ENCODE data around the gene RAB24.
"Not testable (repeated sequence)": the region's sequence is repeated elsewhere in the genome, so short reads cannot be mapped to it uniquely, and the experiment has no call there.

RAB24 gene

DNA sequence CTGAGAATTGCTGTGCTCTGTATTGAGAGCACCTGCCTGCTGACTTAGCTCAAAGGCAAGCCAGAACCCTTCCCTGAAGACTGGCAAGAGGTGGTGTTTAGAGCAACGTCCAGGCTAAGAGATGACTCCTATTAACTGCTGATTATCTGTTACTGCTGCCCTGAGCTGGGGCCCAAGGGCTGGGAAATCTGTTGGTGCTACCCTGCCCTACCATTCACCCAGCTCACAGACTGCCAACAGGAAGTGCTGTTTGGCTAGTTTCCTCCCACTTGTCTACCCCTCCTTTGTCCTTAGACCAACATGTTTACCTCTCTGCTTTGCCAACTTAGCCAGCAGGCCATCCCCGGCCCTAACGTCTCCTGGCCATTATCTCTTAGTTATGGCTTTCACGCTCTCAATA, 6.9 kb downstream of the RAB24 start:
- no peak for DNase-seq (ENCODE audit: low read depth, low spot score)

DNA sequence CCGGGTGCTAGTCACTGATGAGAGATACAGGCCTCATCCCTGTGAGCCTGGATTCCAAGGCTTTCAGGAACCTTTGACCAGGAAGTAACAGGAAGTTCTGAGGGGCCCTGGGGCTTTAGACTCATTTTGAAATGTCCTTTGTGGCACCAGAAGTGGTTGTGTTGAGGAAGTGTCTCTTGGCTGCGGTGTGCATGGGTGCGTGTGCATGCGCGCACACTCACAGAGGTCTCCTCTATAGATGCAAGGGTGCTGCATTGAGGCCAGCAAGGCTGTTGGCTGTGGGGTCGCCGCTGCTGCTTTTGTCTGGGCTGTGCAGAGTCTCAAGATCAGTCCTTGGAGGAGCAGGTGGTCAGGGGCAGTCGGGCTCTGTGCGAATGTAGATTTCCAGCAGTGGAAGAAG, 7.6 kb downstream of the RAB24 start:
- no peak for DNase-seq (ENCODE audit: low read depth, low spot score)

DNA sequence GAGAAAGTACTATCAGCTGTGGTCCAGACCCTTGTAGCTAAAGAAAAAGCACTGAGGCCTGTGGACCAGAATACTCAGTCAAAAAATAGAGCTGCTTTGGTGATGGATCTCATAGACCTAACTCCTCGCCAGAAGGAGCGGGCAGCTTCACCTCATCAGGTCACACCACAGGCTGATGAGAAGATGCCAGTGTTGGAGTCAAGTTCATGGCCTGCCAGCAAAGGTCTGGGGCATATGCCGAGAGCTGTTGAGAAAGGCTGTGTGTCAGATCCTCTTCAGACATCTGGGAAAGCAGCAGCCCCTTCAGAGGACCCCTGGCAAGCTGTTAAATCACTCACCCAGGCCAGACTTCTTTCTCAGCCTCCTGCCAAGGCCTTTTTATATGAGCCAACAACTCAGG, 8.9 kb downstream of the RAB24 start:
- DNase-seq (ENCODE audit: low read depth, low spot score): no peak

DNA sequence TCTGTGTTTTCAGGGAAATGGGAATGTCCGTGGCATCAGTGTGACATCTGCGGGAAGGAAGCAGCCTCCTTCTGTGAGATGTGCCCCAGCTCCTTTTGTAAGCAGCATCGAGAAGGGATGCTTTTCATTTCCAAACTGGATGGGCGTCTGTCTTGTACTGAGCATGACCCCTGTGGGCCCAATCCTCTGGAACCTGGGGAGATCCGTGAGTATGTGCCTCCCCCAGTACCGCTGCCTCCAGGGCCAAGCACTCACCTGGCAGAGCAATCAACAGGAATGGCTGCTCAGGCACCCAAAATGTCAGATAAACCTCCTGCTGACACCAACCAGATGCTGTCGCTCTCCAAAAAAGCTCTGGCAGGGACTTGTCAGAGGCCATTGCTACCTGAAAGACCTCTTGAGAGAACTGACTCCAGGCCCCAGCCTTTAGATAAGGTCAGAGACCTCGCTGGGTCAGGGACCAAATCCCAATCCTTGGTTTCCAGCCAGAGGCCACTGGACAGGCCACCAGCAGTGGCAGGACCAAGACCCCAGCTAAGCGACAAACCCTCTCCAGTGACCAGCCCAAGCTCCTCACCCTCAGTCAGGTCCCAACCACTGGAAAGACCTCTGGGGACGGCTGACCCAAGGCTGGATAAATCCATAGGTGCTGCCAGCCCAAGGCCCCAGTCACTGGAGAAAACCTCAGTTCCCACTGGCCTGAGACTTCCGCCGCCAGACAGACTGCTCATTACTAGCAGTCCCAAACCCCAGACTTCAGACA, 9.5 kb downstream of the RAB24 start:
- no peak for DNase-seq (ENCODE audit: low read depth, low spot score)

DNA sequence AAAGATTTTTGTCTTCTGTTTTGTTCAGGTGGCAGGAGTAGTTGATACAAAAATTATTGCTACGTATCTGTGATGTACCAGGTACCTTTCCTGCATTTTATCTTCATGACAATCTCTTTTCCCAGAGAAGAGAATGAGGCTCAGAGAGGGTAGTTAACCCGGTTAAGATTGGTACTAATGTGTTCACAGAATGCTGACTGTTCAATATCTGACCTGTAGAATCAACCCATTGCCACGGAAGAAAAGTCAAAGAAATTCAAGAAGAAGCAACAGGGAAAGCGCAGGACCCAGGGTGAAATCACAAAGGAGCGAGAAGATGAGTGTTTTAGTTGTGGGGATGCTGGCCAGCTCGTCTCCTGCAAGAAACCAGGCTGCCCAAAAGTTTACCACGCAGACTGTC, 11.8 kb downstream of the RAB24 start:
- no peak for DNase-seq (ENCODE audit: low read depth, low spot score)

DNA sequence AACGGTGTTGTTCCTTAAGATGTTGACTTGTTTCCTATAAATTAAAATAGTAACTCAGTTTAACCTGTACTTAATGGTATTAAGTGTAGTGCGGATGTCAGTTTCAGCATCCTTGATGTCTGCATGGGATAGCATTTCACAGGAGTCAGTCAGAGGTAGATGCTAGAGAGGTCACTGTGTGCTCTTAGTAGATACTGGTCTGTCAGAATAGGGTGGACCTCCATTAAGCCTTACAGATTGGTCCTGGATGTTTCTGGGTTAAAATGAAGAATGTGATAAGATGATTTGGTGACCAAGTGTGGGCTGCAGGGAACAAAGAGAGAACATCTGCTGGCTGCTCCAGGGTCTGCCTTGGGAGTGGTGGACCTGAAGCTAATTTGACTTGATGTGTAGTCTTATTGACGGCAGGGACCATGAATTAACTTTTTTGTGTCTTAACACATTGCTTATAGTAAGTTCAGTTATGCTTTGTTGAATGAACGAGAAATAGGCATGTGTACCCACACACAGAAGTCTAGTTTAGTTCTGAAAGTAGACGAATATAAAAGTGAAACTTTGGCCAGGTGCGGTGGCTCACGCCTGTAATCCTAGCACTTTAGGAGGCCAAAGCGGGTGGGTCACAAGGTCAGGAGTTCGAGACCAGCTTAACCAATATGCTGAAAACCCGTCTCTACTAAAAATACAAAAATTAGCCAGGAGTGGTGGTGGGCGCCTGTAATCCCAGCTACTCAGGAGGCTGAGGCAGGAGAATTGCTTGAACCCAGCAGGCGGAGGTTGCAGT, 12.5 kb downstream of the RAB24 start:
- no peak for DNase-seq (ENCODE audit: low read depth, low spot score)

DNA sequence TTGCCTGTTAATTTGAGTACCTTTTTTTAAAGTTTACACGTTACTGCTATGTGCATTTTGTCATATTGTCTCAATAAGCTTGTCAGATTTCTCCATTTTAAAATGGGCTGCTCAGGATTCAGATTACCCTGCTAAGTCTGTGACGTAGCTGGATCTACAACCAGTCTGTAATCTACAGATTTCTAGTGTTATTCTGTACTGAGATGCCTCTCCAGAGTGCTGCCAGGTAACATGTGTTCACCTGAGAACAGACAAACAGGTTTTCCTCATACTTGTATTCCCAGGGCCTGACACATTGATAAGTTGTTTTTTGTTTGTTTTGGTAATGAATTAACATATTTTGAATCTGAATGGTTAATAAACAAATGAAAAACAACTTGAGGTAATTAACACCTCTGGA, 15.3 kb downstream of the RAB24 start:
- no peak for DNase-seq (ENCODE audit: low read depth, low spot score)

DNA sequence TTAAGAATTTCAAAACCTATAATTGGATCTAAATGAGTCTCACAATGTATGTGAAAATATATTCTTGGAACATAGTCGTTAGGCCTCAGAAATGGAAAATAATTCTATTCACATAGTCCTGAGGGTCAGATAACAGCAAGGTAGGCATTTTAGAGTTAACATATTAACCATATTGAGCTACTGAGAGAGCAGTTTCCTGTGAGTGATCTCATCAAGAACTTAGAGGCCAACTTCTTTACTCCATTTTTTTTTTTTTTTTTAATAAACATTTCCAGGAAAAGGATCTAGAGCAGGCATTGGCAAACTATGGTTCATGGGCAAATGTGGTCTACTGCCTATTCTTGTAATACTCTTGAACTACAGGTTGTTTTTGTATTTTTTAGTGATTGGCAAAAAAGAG, 26.6 kb downstream of the RAB24 start:
- no peak for DNase-seq (ENCODE audit: low read depth, low spot score)

DNA sequence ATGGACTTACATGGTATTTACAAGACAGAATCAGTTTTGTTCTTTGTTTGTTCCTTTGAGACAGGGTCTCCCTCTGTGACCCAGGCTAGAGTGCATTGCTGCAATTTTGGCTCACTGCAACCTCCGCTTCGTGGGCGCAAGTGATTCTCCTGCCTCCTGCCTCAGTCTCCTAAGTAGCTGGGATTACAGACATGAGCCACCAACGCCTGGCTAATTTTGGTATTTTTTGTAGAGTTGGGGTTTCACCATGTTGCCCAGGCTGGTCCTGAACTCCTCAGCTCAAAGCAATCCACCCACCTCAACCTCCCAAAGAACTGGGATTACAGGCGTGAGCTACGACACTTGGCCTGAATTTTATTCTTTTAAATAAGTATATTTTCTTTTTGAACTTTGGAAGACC, 27.6 kb downstream of the RAB24 start:
- DNase-seq (ENCODE audit: low read depth, low spot score): no peak

DNA sequence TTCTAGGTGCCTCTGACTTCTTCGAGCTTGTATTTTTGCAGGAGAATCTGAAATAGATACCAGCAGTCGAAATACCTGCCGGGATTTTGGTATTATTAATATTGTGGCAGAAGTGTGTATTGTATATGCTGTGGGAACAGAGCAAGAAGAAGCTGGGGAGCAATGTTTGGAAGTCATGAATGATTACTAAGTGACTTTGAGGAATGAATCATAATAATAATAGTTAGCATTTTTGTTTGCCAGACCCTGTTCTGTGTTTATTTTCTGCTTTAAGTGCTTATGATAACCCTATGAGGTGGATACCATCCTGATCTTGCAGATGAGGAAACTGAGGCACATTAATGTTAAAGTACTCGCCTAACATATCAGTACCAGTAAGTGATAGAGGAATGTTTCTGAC, 32.4 kb downstream of the RAB24 start:
- DNase-seq (ENCODE audit: low read depth, low spot score): no peak

DNA sequence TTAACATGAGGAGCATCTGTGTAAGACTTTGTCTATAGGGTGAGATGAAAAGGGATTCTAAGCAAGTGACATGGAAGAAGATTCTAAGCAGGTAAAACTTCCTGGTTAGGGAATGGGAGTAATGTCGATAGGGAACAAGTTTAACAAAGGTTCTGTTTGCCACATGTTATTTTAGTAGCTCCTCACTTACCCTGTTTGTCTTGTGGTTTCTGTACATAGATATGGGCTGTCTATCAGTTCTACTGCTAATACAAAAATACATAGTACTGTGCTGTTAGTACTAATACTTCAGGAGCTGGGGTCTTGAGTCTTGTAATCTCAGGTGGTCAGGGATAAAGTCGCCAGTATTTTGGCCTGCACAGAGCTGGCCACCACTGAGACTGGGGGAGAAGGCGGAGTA, 32.9 kb downstream of the RAB24 start:
- DNase-seq (ENCODE audit: low read depth, low spot score): no peak

DNA sequence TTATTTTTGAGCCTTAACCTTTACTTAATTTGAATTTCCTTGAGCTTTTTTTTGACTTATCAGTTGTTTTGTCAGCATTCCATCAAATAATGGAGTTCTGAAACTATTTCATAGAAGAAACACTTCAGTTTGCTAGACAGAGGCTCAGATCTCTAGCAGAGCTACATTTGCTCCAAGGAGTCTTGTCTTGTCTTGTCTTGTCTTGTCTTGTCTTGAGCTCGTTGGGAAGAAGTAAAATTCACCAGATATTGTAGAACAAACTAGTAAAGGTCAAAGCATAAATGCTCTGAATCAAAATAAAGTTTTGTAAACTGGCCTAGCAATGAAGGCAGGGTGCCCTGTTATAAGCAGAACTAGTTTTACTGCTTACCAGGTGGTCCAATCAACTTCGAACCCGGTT, 33.5 kb downstream of the RAB24 start:
- DNase-seq (ENCODE audit: low read depth, low spot score): no peak

DNA sequence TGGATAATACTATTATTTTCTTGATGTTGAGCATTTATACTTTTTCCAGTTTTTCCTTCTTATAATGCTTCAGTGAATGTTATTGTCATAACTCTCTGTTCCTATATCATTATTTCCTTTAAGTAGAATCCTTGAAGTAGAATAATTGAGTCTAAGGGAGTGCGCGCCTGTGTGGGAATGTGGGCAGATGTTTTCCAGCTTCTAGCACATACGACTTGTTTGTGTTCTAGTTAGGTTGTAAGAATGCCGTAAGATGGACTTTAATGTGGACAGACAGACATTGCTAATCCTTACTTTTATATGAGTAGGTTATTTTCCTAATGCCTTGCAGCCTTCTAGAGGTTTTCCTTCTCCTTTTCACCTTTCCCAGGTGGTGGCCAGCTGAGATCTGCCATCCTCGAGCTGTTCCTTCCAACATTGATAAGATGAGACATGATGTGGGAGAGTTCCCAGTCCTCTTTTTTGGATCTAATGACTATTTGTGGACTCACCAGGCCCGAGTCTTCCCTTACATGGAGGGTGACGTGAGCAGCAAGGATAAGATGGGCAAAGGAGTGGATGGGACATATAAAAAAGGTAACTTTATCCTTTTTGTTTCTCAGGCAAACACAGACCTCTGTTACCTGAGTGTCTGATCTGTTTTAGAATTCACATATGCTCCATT, 34.2 kb downstream of the RAB24 start:
- no peak for DNase-seq (ENCODE audit: low read depth, low spot score)

DNA sequence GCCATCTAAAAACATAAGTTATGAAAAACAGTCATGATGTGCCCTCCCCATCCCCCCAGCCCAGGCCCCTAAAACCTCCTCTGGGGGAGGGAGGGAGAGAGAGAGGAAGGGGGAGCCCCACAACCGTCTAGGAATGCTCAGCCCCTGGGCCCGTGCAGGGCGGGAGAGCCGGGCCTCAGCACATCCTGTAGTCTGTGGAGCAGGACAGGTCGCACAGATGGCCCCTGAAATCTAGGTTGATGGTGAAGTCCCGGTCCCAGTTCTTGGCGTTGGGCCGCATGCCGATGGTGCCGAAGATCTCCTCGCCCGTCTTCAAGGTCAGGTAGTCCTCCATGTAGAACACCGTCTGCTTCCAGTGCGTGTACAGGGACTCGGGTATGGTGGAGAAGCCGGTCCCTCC, 38.1 kb downstream of the RAB24 start:
- DNase-seq (ENCODE audit: low read depth, low spot score): no peak

DNA sequence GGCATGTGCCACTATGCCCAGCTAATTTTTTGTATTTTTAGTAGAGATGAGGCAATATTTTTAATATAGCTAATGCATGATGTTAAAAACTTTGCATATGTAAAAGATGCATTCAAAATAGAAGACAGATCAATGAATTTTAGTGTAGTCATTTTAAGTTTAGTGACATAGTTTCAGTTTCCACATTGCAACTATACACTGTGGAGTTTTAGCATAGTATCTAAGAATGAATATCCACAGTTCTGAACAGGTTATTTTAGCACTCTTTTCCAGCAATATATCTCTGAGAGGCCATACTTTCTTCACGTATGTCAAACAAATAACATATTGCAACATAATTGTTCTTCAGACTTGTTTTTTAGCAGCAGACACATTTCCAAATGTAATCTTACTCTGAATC, 39.3 kb downstream of the RAB24 start:
- no peak for DNase-seq (ENCODE audit: low read depth, low spot score)

DNA sequence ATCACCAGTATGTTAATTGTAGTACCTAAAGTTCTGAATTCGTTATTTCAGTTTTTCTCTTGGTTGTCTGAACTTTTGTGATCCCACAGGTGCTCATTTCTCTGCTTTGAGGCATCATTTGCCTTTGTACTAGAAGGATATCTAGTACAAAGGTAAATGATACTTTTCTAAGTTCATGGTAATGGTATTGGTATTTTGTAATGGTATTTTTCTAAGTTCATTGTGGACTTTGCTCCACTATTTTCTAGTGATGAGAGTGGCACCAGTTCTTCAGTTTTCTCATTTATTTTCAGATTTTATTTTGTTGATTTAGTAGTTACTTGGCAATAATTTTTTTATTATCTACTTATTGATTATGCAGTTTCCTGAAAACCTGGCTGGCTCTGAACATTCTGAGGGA, 42.0 kb downstream of the RAB24 start:
- no peak for DNase-seq (ENCODE audit: low read depth, low spot score)

DNA sequence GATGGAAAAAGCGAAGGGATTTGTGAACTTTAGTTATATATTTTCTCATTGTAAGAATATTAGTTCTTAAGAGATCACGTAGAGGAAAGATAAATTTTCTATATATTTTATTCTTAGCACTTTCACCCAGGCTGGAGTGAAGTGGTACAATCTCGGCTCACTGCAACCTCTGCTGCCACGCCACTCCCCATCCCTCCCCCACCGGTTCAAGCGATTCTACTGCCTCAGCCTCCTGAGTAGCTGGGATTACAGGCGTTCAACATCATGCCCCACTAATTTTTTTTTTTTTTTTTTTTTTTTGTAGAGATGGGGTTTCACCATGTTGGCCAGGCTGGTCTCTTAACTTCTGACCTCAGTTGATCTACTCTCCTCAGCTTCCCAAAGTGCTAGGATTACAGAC, 42.6 kb downstream of the RAB24 start:
- no peak for DNase-seq (ENCODE audit: low read depth, low spot score)

DNA sequence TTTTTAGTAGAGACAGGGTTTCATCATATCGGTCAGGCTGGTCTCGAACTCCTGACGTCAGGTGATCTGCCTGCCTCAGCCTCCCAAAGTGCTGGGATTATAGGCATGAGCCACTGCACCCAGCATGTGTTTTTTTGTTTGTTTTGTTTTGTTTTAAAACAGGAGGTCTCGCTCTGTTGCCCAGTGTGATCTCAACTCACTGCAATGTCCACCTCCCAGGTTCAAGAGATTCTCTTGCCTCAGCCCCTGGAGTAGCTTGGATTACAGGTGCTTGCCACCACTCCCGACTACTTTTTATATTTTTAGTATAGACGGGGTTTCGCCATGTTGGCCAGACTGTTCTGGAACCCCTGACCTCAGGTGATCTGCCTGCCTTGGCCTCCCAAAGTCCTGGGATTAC, 44.8 kb downstream of the RAB24 start:
- DNase-seq (ENCODE audit: low read depth, low spot score): not testable (repeated sequence)

DNA sequence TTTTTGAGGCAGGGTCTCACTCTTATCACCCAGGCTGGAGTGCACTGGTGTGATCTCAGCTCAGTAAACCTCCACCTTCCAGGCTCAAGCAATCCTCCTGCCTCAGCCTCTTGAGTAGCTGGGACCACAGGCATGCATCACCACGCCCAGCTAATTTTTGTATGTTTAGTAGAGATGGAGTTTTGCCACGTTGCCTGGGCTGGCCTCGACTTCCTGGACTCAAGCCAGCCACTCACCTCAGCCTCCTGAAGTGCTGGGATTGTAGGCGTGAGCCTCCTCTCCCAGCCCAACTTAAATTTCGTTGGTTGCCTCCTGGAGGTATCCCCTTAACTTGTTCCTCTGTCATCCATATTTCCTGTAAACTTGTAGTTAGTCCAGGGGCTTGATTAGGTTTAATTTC, 47.2 kb downstream of the RAB24 start:
- DNase-seq (ENCODE audit: low read depth, low spot score): no peak

DNA sequence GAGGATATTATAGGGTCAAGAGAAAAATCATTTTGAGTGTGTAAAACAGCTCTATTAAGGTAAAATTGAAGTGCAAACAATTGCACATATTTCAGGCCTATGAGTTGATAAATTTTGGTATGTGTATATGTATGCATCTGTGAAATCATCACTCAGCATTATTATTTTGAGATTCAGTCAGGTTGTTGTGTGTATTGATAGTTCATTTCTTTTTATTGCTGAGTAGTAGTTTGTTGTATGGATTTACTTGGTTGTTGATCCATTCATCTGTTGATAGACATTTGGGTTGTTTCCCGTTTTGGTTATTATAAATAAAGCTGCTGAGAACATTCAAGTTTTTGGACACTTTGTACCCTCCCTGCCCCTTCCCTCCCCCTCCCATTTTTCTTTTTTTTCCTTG, 50.3 kb downstream of the RAB24 start:
- no peak for DNase-seq (ENCODE audit: low read depth, low spot score)

Measured in brain pericyte (primary cell).